HCT116 (cell line): ENCODE data around the gene PRMT3. TPM values are rescaled to one million over a fixed set of nuclear protein-coding genes. Genes with fewer than 3 reads are reported as not detected.

Source experiments
- ATAC-seq: fragments of 200-7000 bp; cut with Tn5 transposase; 2 replicates; pipeline ENCODE4 v1.9.1; 2020; ENCODE audit warnings: mild to moderate bottlenecking, moderate library complexity
- BruUV-seq: library from RNA; stranded (reverse); fragments of 400-500 nt; replicated peaks from 2 replicates; lab custom pipeline; 2021; lab: Mats Ljungman, UMichigan
- CTCF ChIA-PET: fragments of 300-600 bp; sonication (Branson Sonifier 250); formaldehyde crosslinking; loops from one replicate; lab custom pipeline; 2021; ENCODE audit warnings: antibody characterized with exemption; lab: Charles Lee
- POLR2A ChIA-PET: fragments of 300-600, 350-600 bp; sonication (Branson Sonifier 250); formaldehyde crosslinking; loops from one replicate; lab custom pipeline; 2021; ENCODE audit warnings: antibody characterized with exemption; lab: Charles Lee
- RAD21 ChIA-PET, 2 experiments: fragments of 300-600 bp; sonication (Branson Sonifier 250); formaldehyde crosslinking; loops; one replicate each; lab custom pipeline; 2023; ENCODE audit warnings: low total read pairs in 2 of 2; ENCODE audit not compliant: uncharacterized antibody in 2 of 2, unreplicated experiment in 2 of 2, low non-redundant PET in 1 of 2; lab: Charles Lee
- DNase-seq: peaks from one replicate; pipeline ENCODE4 v3.0.0-alpha.2; 2010; ENCODE audit warnings: low read depth, low spot score
- H2AFZ ChIP-seq: fragments of 200-600 bp; shearing (Covaris generic), sonication (generic); 2 replicates; pipeline ENCODE4 v1.6.1; 2017; ENCODE audit warnings: low read depth, mixed run types, mixed read lengths, antibody characterized with exemption, low read length; ENCODE audit not compliant: poor library complexity, severe bottlenecking
- H3K27ac ChIP-seq: 2 replicates; pipeline ENCODE4 v1.5.1; 2012; ENCODE audit warnings: low read depth, low read length
- H3K27me3 ChIP-seq: fragments of 200-600 bp; sonication (generic); 2 replicates; pipeline ENCODE4 v1.6.1; 2016; ENCODE audit warnings: mixed run types, low read length, mixed read lengths; ENCODE audit not compliant: insufficient read depth
- H3K36me3 ChIP-seq, 2 experiments: fragments of 200-500 bp in 1 of 2; fragments of 200-600 bp in 1 of 2; sonication (Bioruptor generic) in 1 of 2; sonication (generic) in 1 of 2; 2 replicates each; pipeline versions ENCODE4 v1.5.1 to v1.6.1; 2014 to 2016; ENCODE audit warnings: low read length in 2 of 2, inconsistent platforms in 1 of 2, mixed read lengths in 1 of 2, mixed run types in 1 of 2; ENCODE audit not compliant: insufficient read depth in 2 of 2, control insufficient read depth in 1 of 2
- H3K4me1 ChIP-seq, 2 experiments: fragments of 200-600 bp in 1 of 2; sonication (generic) in 1 of 2; 2 replicates each; pipeline versions ENCODE4 v1.5.1 to v1.6.1; 2012 to 2017; ENCODE audit warnings: low read length in 2 of 2, inconsistent platforms in 1 of 2, mild to moderate bottlenecking in 1 of 2, mixed read lengths in 1 of 2, mixed run types in 1 of 2, moderate library complexity in 1 of 2; ENCODE audit not compliant: insufficient read depth in 2 of 2, control insufficient read depth in 1 of 2
- H3K4me2 ChIP-seq: fragments of 200-600 bp; sonication (generic); 2 replicates; pipeline ENCODE4 v1.6.1; 2017; ENCODE audit warnings: mixed run types, low read length, mixed read lengths
- H3K4me3 ChIP-seq, 2 experiments: fragments of 200-600 bp in 1 of 2; sonication (generic) in 1 of 2; replicated peaks in 1 of 2; 2 replicates each; pipeline ENCODE4 v1.5.1; 2011 to 2016; ENCODE audit warnings: low read length in 2 of 2, control low read depth in 1 of 2, low read depth in 1 of 2, mild to moderate bottlenecking in 1 of 2, mixed read lengths in 1 of 2, mixed run types in 1 of 2
- H3K79me2 ChIP-seq: fragments of 200-600 bp; sonication (generic); 2 replicates; pipeline ENCODE4 v1.6.1; 2017; ENCODE audit warnings: mild to moderate bottlenecking, mixed run types, low read length, moderate library complexity, mixed read lengths; ENCODE audit not compliant: insufficient read depth
- H3K9ac ChIP-seq: fragments of 200-600 bp; sonication (generic); 2 replicates; pipeline ENCODE4 v1.6.1; 2016; ENCODE audit warnings: low read length, mixed read lengths
- H3K9me2 ChIP-seq: fragments of 200-600 bp; sonication (generic), shearing (Covaris generic); 2 replicates; pipeline ENCODE4 v1.6.1; 2017; ENCODE audit warnings: mixed run types, mild to moderate bottlenecking, moderate library complexity; ENCODE audit not compliant: insufficient read depth
- H3K9me3 ChIP-seq, 2 experiments: fragments of 200-500 bp in 1 of 2; fragments of 200-600 bp in 1 of 2; sonication (Bioruptor generic) in 1 of 2; sonication (generic) in 1 of 2; 2 replicates each; pipeline ENCODE4 v1.6.1; 2014 to 2017; ENCODE audit warnings: low read length in 2 of 2, mixed read lengths in 2 of 2, inconsistent platforms in 1 of 2, low read depth in 1 of 2, mild to moderate bottlenecking in 1 of 2, mixed run types in 1 of 2, moderate library complexity in 1 of 2; ENCODE audit not compliant: control insufficient read depth in 1 of 2, insufficient read depth in 1 of 2
- H4K20me1 ChIP-seq: fragments of 200-600 bp; sonication (generic), shearing (Covaris generic); 2 replicates; pipeline ENCODE4 v1.6.1; 2017; ENCODE audit warnings: mixed run types, mild to moderate bottlenecking, moderate library complexity; ENCODE audit not compliant: insufficient read depth
- CBX3 ChIP-seq: IDR thresholded peaks from 2 replicates; pipeline ENCODE4 v1.6.1; 2012; ENCODE audit warnings: low read depth
- CTCF ChIP-seq, 3 experiments: fragments of 200-600 bp in 1 of 3; sonication (generic) in 1 of 3; IDR thresholded peaks in 2 of 3; conservative IDR thresholded peaks in 1 of 3; 2 replicates each; pipeline ENCODE4 v1.5.1; 2012 to 2017; ENCODE audit warnings: low read depth in 2 of 3, low read length in 2 of 3, antibody characterized with exemption in 1 of 3, borderline replicate concordance in 1 of 3, control low read depth in 1 of 3, mild to moderate bottlenecking in 1 of 3, mixed read lengths in 1 of 3, mixed run types in 1 of 3, moderate library complexity in 1 of 3; ENCODE audit not compliant: insufficient read depth in 1 of 3
- EGR1 ChIP-seq: IDR thresholded peaks from 2 replicates; pipeline ENCODE4 v1.6.1; 2012; ENCODE audit warnings: low read depth
- ELF1 ChIP-seq: IDR thresholded peaks from 2 replicates; pipeline ENCODE4 v1.6.1; 2012; ENCODE audit warnings: low read depth, borderline replicate concordance
- EZH2 ChIP-seq: fragments of 200-600 bp; sonication (generic); IDR thresholded peaks from 2 replicates; pipeline ENCODE4 v1.6.1; 2017; ENCODE audit warnings: antibody characterized with exemption, mixed run types
- FOSL1 ChIP-seq: IDR thresholded peaks from 2 replicates; pipeline ENCODE4 v1.6.1; 2012; ENCODE audit warnings: low read depth
- POLR2A ChIP-seq: IDR thresholded peaks from 2 replicates; pipeline ENCODE4 v1.7.0; 2011; ENCODE audit warnings: borderline replicate concordance; ENCODE audit not compliant: insufficient read depth, insufficient read length; ENCODE audit errors: extremely low read depth
- POLR2AphosphoS5 ChIP-seq: IDR thresholded peaks from 2 replicates; pipeline ENCODE4 v1.6.1; 2011; ENCODE audit warnings: mild to moderate bottlenecking, low read depth, low read length, moderate library complexity
- RAD21 ChIP-seq: IDR thresholded peaks from 2 replicates; pipeline ENCODE4 v1.6.1; 2012; ENCODE audit warnings: low read depth, mild to moderate bottlenecking
- REST ChIP-seq: IDR thresholded peaks from 2 replicates; pipeline ENCODE4 v1.6.1; 2012; ENCODE audit warnings: low read depth
- SIN3A ChIP-seq: IDR thresholded peaks from 2 replicates; pipeline ENCODE4 v1.6.1; 2012; ENCODE audit warnings: low read depth
- SP1 ChIP-seq: IDR thresholded peaks from 2 replicates; pipeline ENCODE4 v1.6.1; 2012; ENCODE audit warnings: low read depth
- intact Hi-C: fragments of 100-400 bp; cut with micrococcal nuclease; formaldehyde crosslinking; loops from 2 replicates; pipeline ENCODE4 v1.10.0; 2022
- total RNA-seq: library from RNA; stranded (reverse); gene quantifications from one replicate; pipeline ENCODE4 v1.2.1, GENCODE V29; 2021; ENCODE audit not compliant: unreplicated experiment

The PRMT3 gene
- total RNA-seq, 1 experiment from 2014 or later = 24.3 TPM

- no peak for TF ChIP-seq ELF1
- TF ChIP-seq SP1 = no peak
Observed at GRCh38 chr11:20501971-20502370, 114.5 kb downstream of the PRMT3 start (continued).

GRCh38 chr11:20511982-20512381 lies 124.5 kb downstream of the PRMT3 start:
- TF ChIP-seq ELF1 = no peak
- no peak for TF ChIP-seq POLR2A
- no peak for TF ChIP-seq SIN3A
- TF ChIP-seq SP1 = no peak
- no peak for TF ChIP-seq FOSL1
- TF ChIP-seq REST = no peak
- no peak for TF ChIP-seq CBX3
- TF ChIP-seq POLR2AphosphoS5 = no peak
- TF ChIP-seq CTCF (IDR thresholded peaks at IDR 0.05 in 2 of 3, conservative IDR thresholded peaks at IDR 0.05 in 1 of 3; ENCODE audit: borderline replicate concordance in 1 of 3, insufficient read depth in 1 of 3, low read depth in 2 of 3, low read length in 2 of 3) = no peak
- TF ChIP-seq EZH2 = no peak
- no peak for TF ChIP-seq RAD21
- TF ChIP-seq EGR1 = no peak
- CTCF ChIA-PET = interaction anchor here (1.2 kb wide), 1 partner anchor 98 kb away, joined by 3 read pairs; no protein-coding TSS in a partner anchor
- no peak for DNase-seq

More at GRCh38 chr11:20511982-20512381, 124.5 kb downstream of the PRMT3 start:
- ChIA-PET POLR2A (no interaction called here), RAD21 (no interaction called here)
- no peak overlapping the region for H3K4me3 ChIP-seq
- BruUV-seq = no TSS peak
- no peak for ATAC-seq
- H3K4me1 ChIP-seq = no peaks in the 10 kb centered on the region
- no peaks in the 10 kb centered on the region; a peak in 1 of 4 replicates for H3K36me3 ChIP-seq
- intact Hi-C loops = no loop called here
- H3K27me3 ChIP-seq = no peaks in the 10 kb centered on the region
- H4K20me1 ChIP-seq = no peaks in the 10 kb centered on the region
- no peaks in the 10 kb centered on the region for H3K9me2 ChIP-seq
- no peaks in the 10 kb centered on the region for H3K79me2 ChIP-seq
- H3K9ac ChIP-seq = no peak overlapping the region
- no peak overlapping the region for H2AFZ ChIP-seq
- no peak overlapping the region for H3K4me2 ChIP-seq
- no peak overlapping the region for H3K27ac ChIP-seq
- no peaks in the 10 kb centered on the region for H3K9me3 ChIP-seq
